CD4-positive, alpha-beta T cell treated with Interleukin-15 for 1 hour (primary cell): Measurements from ENCODE around the gene GABRR3.

ENCODE experiments used
- DNase-seq: peaks from one replicate; pipeline ENCODE4 v3.0.0-alpha.2; 2020

Gene GABRR3

GRCh38 chr3:97988784-97989568 is 46.1 kb downstream of the GABRR3 start:
- no peak for DNase-seq

- no peak for DNase-seq
These were observed 47.8 kb downstream of the GABRR3 start for GRCh38 chr3:97987306-97987705.

DNA sequence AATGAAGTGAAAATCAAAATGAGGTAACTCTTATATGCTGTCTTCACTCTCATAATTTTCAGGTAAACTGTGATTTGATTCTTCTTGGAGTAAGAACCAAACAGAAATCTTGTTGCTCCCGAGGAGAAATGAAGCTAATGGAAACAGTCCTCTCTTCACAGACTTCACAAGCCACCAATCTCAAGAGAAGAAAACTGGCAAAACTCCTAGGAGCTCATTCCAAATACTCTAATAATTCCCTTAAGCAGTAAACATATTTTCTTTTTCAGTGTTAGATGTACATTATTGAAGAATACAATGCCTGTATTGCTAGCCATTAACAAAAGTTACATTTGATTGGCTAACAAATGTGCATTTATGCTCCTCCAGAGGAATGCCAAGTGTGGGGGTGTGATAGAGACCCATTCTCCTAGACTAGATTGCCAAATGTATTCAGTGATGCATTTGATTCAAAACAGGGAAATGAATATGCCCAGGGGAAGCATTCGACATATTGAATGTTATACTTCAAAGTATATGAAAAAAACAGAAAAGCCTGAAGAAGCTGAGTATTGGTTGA is 51.1 kb downstream of the GABRR3 start:
- no peak for DNase-seq

DNA sequence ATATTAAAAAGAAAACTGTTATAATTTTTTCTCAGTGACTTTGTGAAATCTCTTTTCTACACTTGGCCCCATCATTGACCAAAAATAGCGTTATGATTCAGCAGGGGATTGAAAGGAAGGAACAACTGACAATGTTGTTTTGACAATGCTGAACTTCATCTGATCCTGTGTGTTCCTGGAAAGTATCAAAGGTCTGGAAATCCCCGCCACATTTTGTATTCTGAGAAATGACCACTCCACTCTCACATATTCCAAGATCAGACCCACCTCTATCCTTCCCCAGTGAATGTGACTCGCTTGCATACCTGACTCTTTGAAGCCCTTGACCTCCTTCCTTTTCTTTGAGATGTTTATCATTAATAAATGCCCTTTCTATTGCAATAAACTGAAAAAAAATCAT is 53.2 kb downstream of the GABRR3 start:
- DNase-seq: no peak

DNA sequence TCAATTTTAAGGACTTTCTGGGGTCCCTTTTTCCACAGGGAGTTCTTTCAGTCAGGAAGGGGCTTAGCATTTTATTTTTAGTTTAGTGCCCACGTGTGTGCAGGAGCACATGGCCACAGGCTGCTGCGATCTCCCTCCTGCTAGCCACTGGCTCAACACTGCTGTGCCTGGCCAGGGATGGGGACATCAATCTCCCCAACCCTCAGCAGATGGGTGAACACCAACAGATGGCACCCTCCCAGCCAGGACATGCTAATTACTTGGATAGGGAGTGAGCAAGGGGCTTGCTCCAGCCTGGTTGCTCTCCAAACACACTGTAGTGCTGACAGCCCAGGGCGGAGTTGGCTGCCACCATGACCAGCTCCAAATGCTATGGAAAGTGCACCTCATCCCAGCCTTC is 55.5 kb downstream of the GABRR3 start:
- DNase-seq: no peak

- no peak for DNase-seq
These were observed 59.6 kb downstream of the GABRR3 start for GRCh38 chr3:97975466-97975865.

GRCh38 chr3:97974996-97975395 is 60.1 kb downstream of the GABRR3 start:
- no peak for DNase-seq

DNA sequence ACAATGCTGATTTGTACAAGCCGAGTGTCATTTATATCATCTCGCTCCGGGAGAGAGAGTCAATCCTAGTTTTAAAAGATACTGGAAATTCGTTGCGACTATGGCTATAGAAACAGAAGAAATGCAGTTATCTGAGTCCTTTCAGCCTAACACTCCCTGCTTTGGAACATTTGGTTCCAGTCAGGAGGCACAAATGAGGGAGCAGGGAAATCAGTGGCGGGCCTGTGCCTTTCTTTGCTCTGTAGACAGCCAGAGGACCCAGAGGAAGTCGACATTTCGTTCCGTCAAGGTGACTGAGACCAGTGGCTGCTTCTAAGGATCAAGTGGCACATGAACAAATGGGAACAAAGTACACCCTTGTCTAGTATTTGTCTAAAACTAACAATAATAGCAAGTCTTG is 62.1 kb downstream of the GABRR3 start:
- no peak for DNase-seq

GRCh38 chr3:97971679-97972567 is 63.2 kb downstream of the GABRR3 start, which contains the start of gene RIOX2:
Gene RIOX2, minus strand, starts transcription at chr3:97972431. Its CDS starts 4,838 bp downstream, at chr3:97967593.
- DNase-seq: peak; percentile 77

- no peak for DNase-seq
These were observed 64.0 kb downstream of the GABRR3 start for GRCh38 chr3:97970956-97971620.

- DNase-seq: no peak
These were observed 65.0 kb downstream of the GABRR3 start for GRCh38 chr3:97970156-97970555.

- no peak for DNase-seq
These were observed 65.6 kb downstream of the GABRR3 start for GRCh38 chr3:97969541-97969940.

DNA sequence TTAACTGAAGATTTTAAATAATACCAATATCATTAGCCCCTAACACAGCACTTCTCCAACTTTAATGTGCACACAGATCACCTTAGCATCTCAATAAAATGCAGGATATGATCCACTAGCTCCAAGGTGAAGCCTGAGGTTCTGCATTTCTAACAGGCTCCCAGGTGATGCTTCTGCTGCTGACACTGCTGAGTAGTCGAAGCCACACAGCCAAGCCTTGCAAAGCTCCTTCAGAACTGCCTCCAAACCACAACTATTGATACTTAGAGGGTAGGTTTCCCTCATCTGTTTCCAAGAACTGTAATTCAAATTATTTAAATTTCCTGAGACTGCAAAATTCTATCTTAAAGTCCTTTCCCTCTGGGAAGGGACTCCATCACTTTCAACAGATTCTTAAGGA is 66.7 kb downstream of the GABRR3 start:
- DNase-seq: no peak

- DNase-seq: no peak
These were observed 67.1 kb downstream of the GABRR3 start for GRCh38 chr3:97967966-97968365.

DNA sequence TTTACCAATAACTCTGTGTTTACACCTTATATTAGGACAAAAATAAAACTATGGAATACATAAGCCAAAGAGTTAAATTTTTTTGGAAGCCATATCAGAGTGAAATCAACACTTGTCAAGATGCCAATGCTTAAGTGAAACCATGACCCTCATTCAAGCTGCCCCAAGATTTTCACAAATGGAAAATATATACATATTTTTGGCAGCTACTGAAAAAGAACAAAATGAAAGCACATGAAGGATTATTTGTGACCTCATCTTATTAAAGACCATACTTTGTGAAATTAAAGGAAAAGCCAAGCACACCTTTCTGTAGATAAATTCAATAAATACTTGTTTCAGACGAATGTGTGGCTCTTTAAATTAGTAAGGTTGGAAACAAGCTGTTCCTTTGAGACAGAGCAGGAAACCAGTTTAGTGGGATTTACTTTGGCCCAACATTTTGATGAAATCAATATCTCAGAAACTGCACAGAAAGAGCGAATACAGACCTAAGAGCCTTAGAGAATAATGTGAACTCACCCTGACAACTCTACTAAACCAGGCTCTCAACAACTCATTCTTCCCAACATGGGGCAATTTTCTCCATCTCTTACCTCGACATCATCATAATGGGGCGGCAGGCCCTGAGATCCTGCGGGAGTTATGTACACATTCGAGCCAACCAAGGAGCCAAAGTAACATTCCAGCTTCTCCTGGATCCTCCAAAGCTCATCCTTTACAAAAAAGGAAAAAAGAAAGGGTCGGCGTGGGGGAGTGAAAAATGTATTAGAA is 73.9 kb downstream of the GABRR3 start:
- no peak for DNase-seq

- DNase-seq: no peak
These were observed 74.6 kb downstream of the GABRR3 start for GRCh38 chr3:97960551-97960950.

DNA sequence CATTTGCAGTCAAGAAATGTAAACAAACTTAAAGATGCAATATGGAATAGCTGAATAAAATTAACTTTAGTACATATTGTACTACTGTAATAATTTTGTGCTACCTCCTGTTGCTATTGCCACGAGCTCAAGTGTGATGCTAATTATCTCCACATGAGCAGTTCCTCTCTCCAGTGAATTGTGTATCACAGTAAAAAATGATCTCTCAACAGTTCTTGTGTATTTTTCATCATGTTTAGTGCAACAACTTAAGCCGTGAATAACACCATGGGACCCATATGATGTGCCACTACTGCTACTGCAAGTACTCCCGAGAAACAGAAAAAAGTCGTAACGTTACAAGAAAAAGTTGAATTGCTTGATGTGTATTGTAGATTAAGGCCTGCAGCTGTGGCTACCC is 75.2 kb downstream of the GABRR3 start:
- no peak for DNase-seq

GRCh38 chr3:97958796-97959195 is 76.3 kb downstream of the GABRR3 start:
- DNase-seq: no peak

GRCh38 chr3:97958396-97958795 is 76.7 kb downstream of the GABRR3 start:
- DNase-seq: no peak

DNA sequence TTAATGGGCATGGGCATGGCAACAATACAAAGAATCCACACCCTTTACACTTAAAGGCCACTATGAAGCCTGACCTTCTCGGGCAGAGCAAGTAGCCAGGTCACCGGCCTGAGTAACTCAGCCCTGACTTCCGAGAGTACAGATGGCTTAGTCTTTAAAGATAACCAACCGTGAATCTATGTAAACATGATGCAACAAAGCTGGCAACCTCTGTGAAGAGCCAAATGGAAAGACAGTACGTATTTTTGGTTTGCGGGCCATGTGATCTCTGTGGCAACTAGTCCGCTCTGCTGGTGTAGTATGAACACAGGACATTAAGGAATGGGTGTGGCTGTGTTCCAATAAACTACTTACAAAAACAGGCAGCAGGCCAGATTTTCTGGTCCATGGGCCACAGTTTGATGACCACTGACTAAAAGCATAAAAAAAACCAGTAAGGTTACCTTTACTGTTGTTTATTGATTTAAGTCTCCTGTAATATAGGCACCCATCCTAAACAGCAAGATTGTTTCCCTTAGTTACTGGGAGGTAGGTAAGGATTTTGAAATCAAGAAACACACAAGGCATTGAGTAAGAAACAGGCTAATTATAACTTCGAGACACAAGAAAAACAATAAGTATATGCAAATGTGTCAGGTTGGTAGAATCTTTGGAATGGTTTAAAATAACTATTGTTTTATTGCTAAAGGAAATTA is 77.4 kb downstream of the GABRR3 start:
- DNase-seq: peak; percentile 18

GRCh38 chr3:97956051-97956450 is 79.1 kb downstream of the GABRR3 start:
- DNase-seq: no peak
